ENCODE results near the gene TUBGCP2. TPM values are rescaled to one million over a fixed set of nuclear protein-coding genes. Genes with fewer than 3 reads are reported as not detected.
"Not testable (repeated sequence)": the region's sequence is repeated elsewhere in the genome, so short reads cannot be mapped to it uniquely, and the experiment has no call there.

The TUBGCP2 gene
- total RNA-seq, 4 donors from 2014 or later: 41.1 to 75.7 (median 43.5) TPM

DNA sequence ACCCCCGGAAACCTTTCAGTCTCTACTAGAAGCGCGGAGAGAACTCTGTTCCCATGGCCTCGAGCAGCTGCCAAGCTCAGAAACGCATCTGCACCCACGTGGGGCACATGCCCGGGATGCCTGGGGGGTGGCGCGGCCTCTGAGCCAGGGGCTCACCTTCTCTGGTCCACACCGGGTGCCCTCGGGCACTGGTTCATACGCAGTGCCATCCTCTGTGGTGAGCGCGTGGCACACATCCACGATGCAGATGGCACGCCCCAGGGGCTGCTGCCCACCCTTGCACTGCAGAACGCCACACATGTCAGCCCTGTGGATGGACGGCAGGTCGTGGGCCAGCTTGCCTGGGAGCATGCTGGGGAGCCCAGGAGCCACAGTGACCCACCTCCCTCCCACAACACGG, 38.5 kb downstream of the TUBGCP2 start:
- H3K4me3 ChIP-seq (ENCODE audit: low read depth, poor library complexity, severe bottlenecking): no peak overlapping the region
- TF ChIP-seq, protein P1, sequence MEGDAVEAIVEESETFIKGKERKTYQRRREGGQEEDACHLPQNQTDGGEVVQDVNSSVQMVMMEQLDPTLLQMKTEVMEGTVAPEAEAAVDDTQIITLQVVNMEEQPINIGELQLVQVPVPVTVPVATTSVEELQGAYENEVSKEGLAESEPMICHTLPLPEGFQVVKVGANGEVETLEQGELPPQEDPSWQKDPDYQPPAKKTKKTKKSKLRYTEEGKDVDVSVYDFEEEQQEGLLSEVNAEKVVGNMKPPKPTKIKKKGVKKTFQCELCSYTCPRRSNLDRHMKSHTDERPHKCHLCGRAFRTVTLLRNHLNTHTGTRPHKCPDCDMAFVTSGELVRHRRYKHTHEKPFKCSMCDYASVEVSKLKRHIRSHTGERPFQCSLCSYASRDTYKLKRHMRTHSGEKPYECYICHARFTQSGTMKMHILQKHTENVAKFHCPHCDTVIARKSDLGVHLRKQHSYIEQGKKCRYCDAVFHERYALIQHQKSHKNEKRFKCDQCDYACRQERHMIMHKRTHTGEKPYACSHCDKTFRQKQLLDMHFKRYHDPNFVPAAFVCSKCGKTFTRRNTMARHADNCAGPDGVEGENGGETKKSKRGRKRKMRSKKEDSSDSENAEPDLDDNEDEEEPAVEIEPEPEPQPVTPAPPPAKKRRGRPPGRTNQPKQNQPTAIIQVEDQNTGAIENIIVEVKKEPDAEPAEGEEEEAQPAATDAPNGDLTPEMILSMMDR (IDR thresholded peaks at IDR 0.05): no peak
- TF ChIP-seq POLR2A (IDR thresholded peaks at IDR 0.05): no peak
- 81 to 88% methylated on average over 9 to 19 of the region's 20 CpGs for WGBS, 2 donors
- DNase-seq (ENCODE audit: low spot score in 2 of 2): no peak
- intact Hi-C loops (cut with DNase I; ENCODE audit: low total_unique reads): no loop called here

DNA sequence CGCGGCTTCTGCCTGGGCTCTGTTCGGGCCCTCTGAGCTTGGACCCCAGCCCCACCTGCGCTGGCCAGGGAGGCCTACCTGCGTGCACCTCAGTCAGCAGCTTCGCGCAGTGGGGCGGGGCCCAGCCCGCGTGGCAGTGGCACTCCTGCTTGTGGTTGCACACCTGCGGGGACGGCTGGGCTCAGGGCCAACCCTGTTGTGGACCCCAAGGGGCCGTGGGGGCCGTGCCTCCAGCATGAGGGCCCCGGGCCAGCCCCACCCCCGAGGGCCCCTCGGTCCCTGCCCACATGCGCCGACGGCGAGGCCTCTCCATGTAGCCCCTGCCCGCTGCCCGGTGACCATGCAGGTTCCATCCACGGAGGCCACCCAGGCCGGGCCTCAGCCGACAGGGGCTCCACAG, 39.3 kb downstream of the TUBGCP2 start:
- WGBS, 2 donors: 76 to 88% methylated on average over 5 to 16 of the region's 26 CpGs
- H3K4me3 ChIP-seq (ENCODE audit: low read depth, poor library complexity, severe bottlenecking): no peak overlapping the region
- TF ChIP-seq, protein P1 (IDR thresholded peaks at IDR 0.05): no peak
- no peak for TF ChIP-seq POLR2A (IDR thresholded peaks at IDR 0.05)
- intact Hi-C loops (cut with DNase I; ENCODE audit: low total_unique reads): no loop called here
- no peak for DNase-seq (ENCODE audit: low spot score in 2 of 2)

DNA sequence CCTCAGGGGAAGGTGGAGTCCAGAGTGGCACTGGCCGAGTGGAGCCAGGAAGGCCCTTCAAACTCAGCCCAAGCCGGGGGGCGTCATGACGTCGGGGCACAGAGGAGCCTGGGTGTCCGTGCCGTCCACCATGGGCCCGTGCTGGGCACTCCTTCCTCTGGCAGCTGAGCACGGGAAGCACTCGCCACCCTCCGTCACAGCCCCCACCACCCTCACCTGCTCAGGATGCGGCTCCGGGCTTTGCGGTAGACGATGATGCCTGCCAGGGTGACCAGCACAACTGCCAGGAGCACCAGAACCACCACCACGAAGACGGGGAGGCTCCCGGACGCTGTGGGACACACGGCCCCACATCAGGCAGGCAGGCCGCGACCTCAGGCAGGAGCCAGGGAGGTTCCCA, 40.1 kb downstream of the TUBGCP2 start:
- no peak overlapping the region for H3K4me3 ChIP-seq (ENCODE audit: low read depth, poor library complexity, severe bottlenecking)
- 84 to 93% methylated on average over 11 of the region's 22 CpGs for WGBS, 2 donors
- TF ChIP-seq, protein P1 (IDR thresholded peaks at IDR 0.05): no peak
- no peak for TF ChIP-seq POLR2A (IDR thresholded peaks at IDR 0.05)
- no peak for DNase-seq (ENCODE audit: low spot score in 2 of 2)
- intact Hi-C loops (cut with DNase I; ENCODE audit: low total_unique reads): no loop called here

DNA sequence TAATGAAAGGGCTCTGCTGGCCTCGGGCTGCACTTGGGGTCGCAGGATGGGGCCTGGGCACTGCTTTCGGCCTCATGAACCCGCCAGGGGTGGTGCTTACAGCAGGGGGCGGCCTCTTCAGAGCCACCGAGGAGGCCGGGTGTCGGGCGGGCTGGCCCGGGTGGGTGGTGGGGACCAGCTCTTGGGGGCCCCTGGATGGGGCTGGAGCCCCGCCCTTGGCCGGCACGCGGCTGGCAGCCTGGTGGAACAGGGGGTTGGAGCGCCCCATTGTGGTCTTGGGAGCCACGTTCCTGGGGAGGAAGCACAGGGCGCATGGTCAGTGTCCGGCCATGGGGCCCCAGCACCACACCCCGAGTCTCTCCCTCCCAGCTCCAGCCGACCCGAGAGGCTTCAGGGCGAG, 40.8 kb downstream of the TUBGCP2 start:
- DNase-seq (ENCODE audit: low spot score in 2 of 2): no peak
- intact Hi-C loops (cut with DNase I; ENCODE audit: low total_unique reads): no loop called here
- TF ChIP-seq, protein P1 (IDR thresholded peaks at IDR 0.05): no peak
- no peak for TF ChIP-seq POLR2A (IDR thresholded peaks at IDR 0.05)
- H3K4me3 ChIP-seq (ENCODE audit: low read depth, poor library complexity, severe bottlenecking): no peak overlapping the region
- whole genome bisulfite sequencing, 2 donors: 68 to 91% methylated on average over 3 to 22 of the region's 22 CpGs

DNA sequence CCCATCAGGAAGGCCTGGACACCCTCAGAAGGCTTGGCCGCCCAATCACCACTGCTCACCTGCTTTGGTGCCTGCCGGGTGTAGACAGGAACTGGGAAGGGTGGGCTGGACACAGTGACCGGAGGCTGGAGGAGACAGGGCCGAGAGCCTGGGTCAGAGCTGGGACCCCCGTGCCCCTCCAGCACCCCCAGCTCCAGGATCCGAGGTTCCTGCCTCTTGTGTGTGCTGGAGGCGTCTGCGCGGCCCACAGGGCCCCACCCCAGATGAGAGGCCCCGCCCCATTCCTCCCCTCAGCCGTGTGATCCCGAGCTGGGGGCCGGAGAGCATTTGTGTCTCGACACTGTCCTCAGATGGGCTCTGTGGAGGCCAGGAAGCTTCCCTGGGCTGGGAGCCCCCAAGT, 41.4 kb downstream of the TUBGCP2 start:
- no peak overlapping the region for H3K4me3 ChIP-seq (ENCODE audit: low read depth, poor library complexity, severe bottlenecking)
- intact Hi-C loops (cut with DNase I; ENCODE audit: low total_unique reads): no loop called here
- no peak for TF ChIP-seq POLR2A (IDR thresholded peaks at IDR 0.05)
- TF ChIP-seq, protein P1 (IDR thresholded peaks at IDR 0.05): no peak
- DNase-seq (ENCODE audit: low spot score in 2 of 2): no peak
- WGBS, 2 donors: 73 to 74% methylated on average over 13 to 14 of the region's 14 CpGs

DNA sequence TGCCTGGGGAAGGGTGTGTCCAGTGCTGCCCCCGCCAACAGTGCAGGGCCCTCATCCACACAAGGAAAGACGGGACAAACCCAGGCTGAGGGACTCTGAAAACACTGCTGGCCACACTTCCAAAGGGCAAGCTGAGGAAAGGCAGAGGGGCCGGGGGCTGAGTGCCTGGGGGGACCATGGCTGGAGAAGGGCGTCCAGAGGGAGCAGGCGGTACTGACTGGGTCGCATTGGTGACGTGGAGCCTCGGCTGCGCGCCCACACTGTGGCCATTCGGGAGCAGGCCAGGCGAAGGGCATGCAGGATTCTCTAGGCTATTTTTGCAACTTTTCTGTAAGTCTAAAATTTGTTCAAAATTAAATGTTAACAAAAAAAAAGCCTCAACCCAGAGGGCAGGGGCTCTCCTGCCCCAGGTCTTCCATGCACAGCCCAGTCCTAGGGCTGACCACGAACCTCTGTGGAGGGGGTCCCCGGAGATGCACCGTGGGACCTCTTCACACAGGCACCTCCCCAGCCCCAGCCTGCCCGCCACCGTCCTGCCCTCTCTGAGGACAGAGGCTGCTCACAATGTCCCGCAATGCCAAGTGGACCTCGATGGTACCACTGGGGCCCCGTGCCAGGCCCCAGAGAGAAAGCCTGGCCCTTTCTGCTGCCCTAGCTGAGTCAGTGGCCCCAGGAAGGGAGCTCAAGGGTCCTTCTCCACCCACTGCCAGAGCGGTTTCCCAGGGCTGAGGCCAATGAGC, 42.4 kb downstream of the TUBGCP2 start:
- WGBS, 2 donors: 82 to 85% methylated on average over 19 to 20 of the region's 21 CpGs
- DNase-seq (ENCODE audit: low spot score in 2 of 2): no peak
- intact Hi-C loops (cut with DNase I; ENCODE audit: low total_unique reads): no loop called here
- no peak overlapping the region for H3K4me3 ChIP-seq (ENCODE audit: low read depth, poor library complexity, severe bottlenecking)
- no peak for TF ChIP-seq POLR2A (IDR thresholded peaks at IDR 0.05)
- TF ChIP-seq, protein P1 (IDR thresholded peaks at IDR 0.05): no peak

DNA sequence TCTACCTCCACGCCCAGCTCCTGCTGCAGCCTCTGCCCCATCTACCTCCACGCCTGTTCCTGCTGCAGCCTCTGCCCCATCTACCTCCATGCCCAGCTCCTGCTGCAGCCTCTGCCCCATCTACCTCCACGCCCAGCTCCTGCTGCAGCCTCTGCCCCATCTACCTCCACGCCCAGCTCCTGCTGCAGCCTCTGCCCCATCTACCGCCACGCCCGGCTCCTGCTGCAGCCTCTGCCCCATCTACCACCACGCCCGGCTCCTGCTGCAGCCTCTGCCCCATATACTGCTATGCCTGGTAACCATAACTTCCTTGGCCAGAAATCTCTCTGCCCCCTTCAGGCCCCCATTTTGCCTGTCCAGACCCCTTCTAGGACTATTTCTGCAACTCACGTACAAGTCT, 43.6 kb downstream of the TUBGCP2 start:
- 66 to 77% methylated on average over 10 of the region's 10 CpGs for WGBS, 2 donors
- DNase-seq (ENCODE audit: low spot score in 2 of 2); H3K4me3 ChIP-seq (ENCODE audit: low read depth, poor library complexity, severe bottlenecking); intact Hi-C loops (cut with DNase I; ENCODE audit: low total_unique reads): not testable (repeated sequence)
